Tongue (tissue), 2 donors: ENCODE results near the gene UBASH3A. TPM values are rescaled to one million over a fixed set of nuclear protein-coding genes. Genes with fewer than 3 reads are reported as not detected.
A peak's percentile ranks its signal among the peaks of the same experiment; 100 is the strongest.

Experiments used
- DNase-seq: peaks from one replicate; pipeline ENCODE4 v3.0.0-alpha.2; 2015
- total RNA-seq: library from RNA; depleted of rRNA; stranded (reverse); fragments of >200 nt; gene quantifications from one replicate; pipeline ENCODE4 v1.2.3, GENCODE V29; 2014

UBASH3A gene
- total RNA-seq, 1 donor from 2014 or later = 0.41 TPM

- no peak for DNase-seq
Observed at GRCh38 chr21:42375506-42375905, 28.2 kb upstream of the UBASH3A start.

GRCh38 chr21:42375966-42376337 is 27.8 kb upstream of the UBASH3A start:
- DNase-seq = no peak

GRCh38 chr21:42376338-42376982 is 27.2 kb upstream of the UBASH3A start:
- no peak for DNase-seq

GRCh38 chr21:42377211-42377950 is 26.3 kb upstream of the UBASH3A start:
- DNase-seq = no peak

GRCh38 chr21:42377951-42378340 is 25.8 kb upstream of the UBASH3A start:
- DNase-seq = no peak

- DNase-seq = no peak
Observed at GRCh38 chr21:42378418-42378817, 25.3 kb upstream of the UBASH3A start.

GRCh38 chr21:42379426-42380215 is 24.1 kb upstream of the UBASH3A start:
- no peak for DNase-seq

GRCh38 chr21:42381347-42381984 is 22.2 kb upstream of the UBASH3A start:
- peak; percentile 16 for DNase-seq

- DNase-seq = no peak
Observed at GRCh38 chr21:42382915-42383314, 20.8 kb upstream of the UBASH3A start.

- no peak for DNase-seq
Observed at GRCh38 chr21:42383331-42383730, 20.4 kb upstream of the UBASH3A start.

- no peak for DNase-seq
Observed at GRCh38 chr21:42384156-42384945, 19.4 kb upstream of the UBASH3A start.

- no peak for DNase-seq
Observed at GRCh38 chr21:42384989-42385388, 18.7 kb upstream of the UBASH3A start.

GRCh38 chr21:42385619-42386018 is 18.1 kb upstream of the UBASH3A start:
- no peak for DNase-seq

GRCh38 chr21:42386034-42386591 is 17.6 kb upstream of the UBASH3A start:
- no peak for DNase-seq

- DNase-seq = no peak
Observed at GRCh38 chr21:42387164-42387563, 16.5 kb upstream of the UBASH3A start.

GRCh38 chr21:42387843-42388340 is 15.8 kb upstream of the UBASH3A start:
- DNase-seq = no peak

- DNase-seq = no peak
Observed at GRCh38 chr21:42388740-42389448, 14.8 kb upstream of the UBASH3A start.

GRCh38 chr21:42389449-42389835 is 14.3 kb upstream of the UBASH3A start:
- DNase-seq = no peak

- DNase-seq = no peak
Observed at GRCh38 chr21:42390193-42390592, 13.5 kb upstream of the UBASH3A start.

- no peak for DNase-seq
Observed at GRCh38 chr21:42390696-42391095, 13.0 kb upstream of the UBASH3A start.

- DNase-seq = no peak
Observed at GRCh38 chr21:42391297-42391696, 12.4 kb upstream of the UBASH3A start.
